Loucy (cell line): ENCODE results near the gene GIT2.

Experiments used
- CTCF ChIP-seq: fragments of 200-600 bp; sonication (generic); conservative IDR thresholded peaks from 2 replicates; pipeline ENCODE4 v1.5.1; 2014; ENCODE audit warnings: mild to moderate bottlenecking, antibody characterized with exemption, low read length
- EZH2phosphoT487 ChIP-seq: fragments of 200-600 bp; IDR thresholded peaks from 2 replicates; pipeline ENCODE4 v1.6.1; 2018; ENCODE audit warnings: antibody characterized with exemption, mild to moderate bottlenecking, moderate library complexity, borderline replicate concordance

- TF ChIP-seq CTCF (no peak), EZH2phosphoT487 (no peak)
These were observed 110.6 kb downstream of the GIT2 start for GRCh38 chr12:109885616-109886015.
